ENCODE measurements around the gene AAMP.

The AAMP gene

GRCh38 chr2:218216674-218217359 is 53.1 kb downstream of the AAMP start, which contains the start of gene ARPC2:
Gene ARPC2, plus strand, starts transcription at chr2:218217189. Its CDS starts 282 bp downstream, at chr2:218217471.
- H3K4me1 Mint-ChIP-seq = peaks cover 29% of the 10 kb centered on the region
- no peaks in the 10 kb centered on the region for H3K9me3 Mint-ChIP-seq
- ATAC-seq = peak; percentile 84
- H3K4me3 Mint-ChIP-seq = peak within 1 kb of the TSS; percentile 94
- peak within 1 kb of the TSS; percentile 89 for H3K27ac Mint-ChIP-seq
- peaks cover 32% of the 10 kb centered on the region for H3K36me3 Mint-ChIP-seq
- H3K27me3 Mint-ChIP-seq = no peaks in the 10 kb centered on the region

- no peaks in the 10 kb centered on the region for H3K9me3 Mint-ChIP-seq
- H3K36me3 Mint-ChIP-seq = peaks cover 27% of the 10 kb centered on the region
Observed at GRCh38 chr2:218216336-218216673, 53.6 kb downstream of the AAMP start.

More at GRCh38 chr2:218216336-218216673, 53.6 kb downstream of the AAMP start:
- no peaks in the 10 kb centered on the region for H3K27me3 Mint-ChIP-seq
- H3K4me3 Mint-ChIP-seq = peak overlapping the region; percentile 94
- peak overlapping the region; percentile 89 for H3K27ac Mint-ChIP-seq
- peaks cover 23% of the 10 kb centered on the region for H3K4me1 Mint-ChIP-seq
- no peak for ATAC-seq

Data from stimulated activated memory B cell treated with anti-CD40 and anti-IgM and Interleukin-4, amounts not matched to agents 10 μg/mL and 1 μg/mL and 100 μg/mL, for 72 hours (primary cell).